Osteocyte (in vitro differentiated cells): Measurements from ENCODE around the gene SCAF1. TPM values are rescaled to one million over a fixed set of nuclear protein-coding genes. Genes with fewer than 3 reads are reported as not detected.

Experiments
- DNase-seq: peaks from one replicate; pipeline ENCODE4 v3.0.0; 2021; ENCODE audit warnings: mixed read lengths; ENCODE audit not compliant: unreplicated experiment; ENCODE audit errors: extremely low spot score
- H3K27ac Mint-ChIP-seq: one replicate; pipeline ENCODE4 v1.8.0; 2021; ENCODE audit warnings: mild to moderate bottlenecking, mixed read lengths; ENCODE audit not compliant: unreplicated experiment
- H3K27me3 Mint-ChIP-seq: one replicate; pipeline ENCODE4 v1.8.0; 2021; ENCODE audit warnings: mixed read lengths; ENCODE audit not compliant: unreplicated experiment
- H3K36me3 Mint-ChIP-seq: one replicate; pipeline ENCODE4 v1.8.0; 2021; ENCODE audit warnings: mixed read lengths; ENCODE audit not compliant: unreplicated experiment
- H3K4me1 Mint-ChIP-seq: one replicate; pipeline ENCODE4 v1.8.0; 2021; ENCODE audit warnings: mixed read lengths; ENCODE audit not compliant: unreplicated experiment
- H3K4me3 Mint-ChIP-seq: one replicate; pipeline ENCODE4 v1.8.0; 2021; ENCODE audit warnings: mild to moderate bottlenecking, moderate library complexity, mixed read lengths; ENCODE audit not compliant: unreplicated experiment
- H3K9me3 Mint-ChIP-seq: one replicate; pipeline ENCODE4 v1.8.0; 2021; ENCODE audit warnings: mixed read lengths; ENCODE audit not compliant: unreplicated experiment
- total RNA-seq: library from RNA; stranded (reverse); gene quantifications from 2 replicates; pipeline ENCODE4 v1.2.1, GENCODE V29; 2021
- TF ChIP-seq, protein P1 (sequence below): fragments of 200-600 bp; sonication (generic); IDR thresholded peaks from 2 replicates; pipeline ENCODE4 v1.5.0; 2021; ENCODE audit warnings: antibody characterized with exemption, mild to moderate bottlenecking, moderate library complexity

SCAF1 gene
- total RNA-seq, 1 donor from 2014 or later: 81.9 TPM

DNA sequence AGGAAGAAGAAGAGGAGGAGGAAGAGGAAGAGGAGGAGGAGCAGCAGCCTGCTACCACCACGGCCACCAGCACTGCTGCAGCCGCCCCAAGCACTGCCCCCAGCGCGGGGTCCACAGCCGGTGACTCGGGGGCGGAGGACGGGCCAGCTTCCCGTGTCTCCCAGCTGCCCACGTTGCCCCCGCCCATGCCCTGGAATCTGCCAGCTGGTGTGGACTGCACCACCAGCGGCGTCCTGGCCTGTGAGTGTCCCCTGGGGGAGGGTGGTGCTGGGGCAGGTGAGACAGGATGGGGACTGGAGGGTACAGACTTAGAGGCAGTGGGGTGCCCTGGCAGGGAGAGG lies 11.4 kb downstream of the SCAF1 start:
- no peaks in the 10 kb centered on the region for H3K4me1 Mint-ChIP-seq
- TF ChIP-seq, protein P1, sequence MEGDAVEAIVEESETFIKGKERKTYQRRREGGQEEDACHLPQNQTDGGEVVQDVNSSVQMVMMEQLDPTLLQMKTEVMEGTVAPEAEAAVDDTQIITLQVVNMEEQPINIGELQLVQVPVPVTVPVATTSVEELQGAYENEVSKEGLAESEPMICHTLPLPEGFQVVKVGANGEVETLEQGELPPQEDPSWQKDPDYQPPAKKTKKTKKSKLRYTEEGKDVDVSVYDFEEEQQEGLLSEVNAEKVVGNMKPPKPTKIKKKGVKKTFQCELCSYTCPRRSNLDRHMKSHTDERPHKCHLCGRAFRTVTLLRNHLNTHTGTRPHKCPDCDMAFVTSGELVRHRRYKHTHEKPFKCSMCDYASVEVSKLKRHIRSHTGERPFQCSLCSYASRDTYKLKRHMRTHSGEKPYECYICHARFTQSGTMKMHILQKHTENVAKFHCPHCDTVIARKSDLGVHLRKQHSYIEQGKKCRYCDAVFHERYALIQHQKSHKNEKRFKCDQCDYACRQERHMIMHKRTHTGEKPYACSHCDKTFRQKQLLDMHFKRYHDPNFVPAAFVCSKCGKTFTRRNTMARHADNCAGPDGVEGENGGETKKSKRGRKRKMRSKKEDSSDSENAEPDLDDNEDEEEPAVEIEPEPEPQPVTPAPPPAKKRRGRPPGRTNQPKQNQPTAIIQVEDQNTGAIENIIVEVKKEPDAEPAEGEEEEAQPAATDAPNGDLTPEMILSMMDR: no peak
- no peak overlapping the region for H3K27ac Mint-ChIP-seq
- H3K27me3 Mint-ChIP-seq: no peaks in the 10 kb centered on the region
- DNase-seq: no peak
- H3K9me3 Mint-ChIP-seq: no peaks in the 10 kb centered on the region
- no peak overlapping the region for H3K4me3 Mint-ChIP-seq
- peaks cover 26% of the 10 kb centered on the region for H3K36me3 Mint-ChIP-seq

DNA sequence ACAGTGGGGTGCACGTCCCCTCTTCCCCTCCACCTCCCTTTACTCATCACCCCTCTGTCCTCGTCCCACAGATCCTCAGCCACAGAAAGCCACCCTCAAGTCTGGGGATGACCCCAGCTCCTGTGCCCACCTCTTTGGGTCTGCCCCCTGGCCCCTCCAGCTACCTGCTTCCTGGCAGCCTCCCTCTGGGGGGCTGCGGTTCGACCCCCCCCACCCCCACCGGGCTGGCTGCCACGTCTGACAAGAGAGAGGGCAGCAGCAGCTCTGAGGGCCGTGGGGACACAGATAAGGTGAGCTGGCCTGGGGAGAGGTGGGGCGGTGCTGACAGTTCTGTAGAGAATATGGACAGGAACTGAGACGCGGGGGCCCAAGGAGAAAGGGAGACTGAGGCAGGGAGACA lies 12.6 kb downstream of the SCAF1 start:
- H3K4me1 Mint-ChIP-seq: no peaks in the 10 kb centered on the region
- peaks cover 24% of the 10 kb centered on the region for H3K36me3 Mint-ChIP-seq
- no peak for DNase-seq
- H3K27ac Mint-ChIP-seq: no peak overlapping the region
- no peaks in the 10 kb centered on the region for H3K9me3 Mint-ChIP-seq
- TF ChIP-seq, protein P1: no peak
- H3K27me3 Mint-ChIP-seq: no peaks in the 10 kb centered on the region
- no peak overlapping the region for H3K4me3 Mint-ChIP-seq

DNA sequence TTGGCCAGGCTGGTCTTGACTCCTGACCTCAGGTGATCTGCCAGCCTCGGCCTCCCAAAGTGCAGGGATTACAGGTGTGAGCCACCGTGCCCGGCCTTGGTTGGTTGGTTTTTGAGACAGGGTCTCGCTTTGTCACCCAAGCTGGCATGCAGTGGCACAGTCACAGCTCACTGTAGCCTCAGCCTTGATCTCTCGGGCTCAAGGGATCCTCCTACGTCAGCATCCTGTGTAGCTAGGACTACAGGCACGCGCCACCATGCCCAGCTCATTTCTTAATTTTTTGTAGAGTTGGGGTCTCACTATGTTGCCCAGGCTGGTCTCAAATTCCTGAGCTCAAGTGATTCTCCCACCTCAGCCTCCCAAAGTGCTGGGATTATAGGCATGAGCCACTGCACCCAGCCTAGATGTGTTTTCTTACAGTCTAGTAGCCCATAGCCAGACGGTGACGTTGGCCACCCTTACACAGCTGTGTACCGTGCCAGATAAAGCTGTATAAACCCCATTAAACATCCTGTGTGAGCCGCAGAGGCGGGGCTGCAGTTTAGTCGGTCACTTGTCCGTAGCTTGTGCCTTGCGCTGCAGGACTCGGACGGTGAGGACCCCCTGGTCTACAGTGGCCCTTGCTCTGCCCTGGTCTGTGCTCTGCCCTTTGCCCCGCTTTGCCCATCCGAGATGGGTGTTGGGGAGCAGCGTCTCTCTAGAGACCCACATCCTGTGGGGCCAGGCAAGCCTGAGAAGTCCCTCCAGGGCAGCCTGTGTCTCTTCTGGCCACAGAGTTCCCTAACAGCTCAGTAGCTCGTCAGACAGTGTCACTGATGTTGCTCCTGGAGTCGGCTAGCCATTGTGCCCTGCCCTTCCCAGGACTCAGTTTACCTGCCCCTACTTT lies 13.8 kb downstream of the SCAF1 start:
- H3K4me1 Mint-ChIP-seq: no peaks in the 10 kb centered on the region
- no peak overlapping the region for H3K27ac Mint-ChIP-seq
- DNase-seq: no peak
- peaks cover 25% of the 10 kb centered on the region for H3K36me3 Mint-ChIP-seq
- H3K27me3 Mint-ChIP-seq: no peaks in the 10 kb centered on the region
- no peaks in the 10 kb centered on the region for H3K9me3 Mint-ChIP-seq
- TF ChIP-seq, protein P1: no peak
- no peak overlapping the region for H3K4me3 Mint-ChIP-seq

DNA sequence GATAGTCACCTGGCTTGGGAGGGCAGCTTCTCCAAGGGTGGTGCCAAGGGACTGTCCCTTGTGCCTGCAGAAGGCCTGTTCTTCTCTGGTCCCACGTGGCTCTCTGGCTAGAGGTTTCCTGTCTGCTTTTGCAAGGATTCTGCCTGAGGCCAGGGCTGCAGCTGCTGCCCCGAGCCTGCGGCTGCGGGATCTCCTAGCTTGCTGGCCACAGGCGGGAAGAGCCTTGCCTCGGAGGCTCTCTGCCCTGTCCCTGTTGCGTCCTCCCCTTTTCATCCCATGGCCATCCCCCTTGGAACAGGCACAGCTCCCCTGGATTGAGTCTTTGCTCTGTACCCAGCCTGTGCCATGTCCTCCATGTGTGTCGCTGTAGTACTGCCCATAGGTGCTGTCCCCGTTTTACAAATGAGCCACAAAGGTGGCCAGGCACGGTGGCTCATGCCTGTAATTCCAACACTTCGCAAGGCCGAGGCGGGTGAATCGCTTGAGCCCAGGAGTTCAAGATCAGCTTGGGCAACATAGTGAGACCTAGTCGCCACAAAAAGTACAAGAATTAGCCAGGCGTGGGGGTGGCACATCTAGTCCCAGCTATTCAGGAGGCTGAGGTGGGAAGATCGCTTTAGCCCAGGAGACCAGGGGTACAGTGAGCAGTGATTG lies 14.6 kb downstream of the SCAF1 start:
- Mint-ChIP-seq H3K4me1 (no peaks in the 10 kb centered on the region), H3K4me3 (no peak overlapping the region), H3K27me3 (no peaks in the 10 kb centered on the region), H3K9me3 (no peaks in the 10 kb centered on the region), H3K36me3 (peaks cover 25% of the 10 kb centered on the region), H3K27ac (no peak overlapping the region)
- TF ChIP-seq, protein P1: no peak
- no peak for DNase-seq

DNA sequence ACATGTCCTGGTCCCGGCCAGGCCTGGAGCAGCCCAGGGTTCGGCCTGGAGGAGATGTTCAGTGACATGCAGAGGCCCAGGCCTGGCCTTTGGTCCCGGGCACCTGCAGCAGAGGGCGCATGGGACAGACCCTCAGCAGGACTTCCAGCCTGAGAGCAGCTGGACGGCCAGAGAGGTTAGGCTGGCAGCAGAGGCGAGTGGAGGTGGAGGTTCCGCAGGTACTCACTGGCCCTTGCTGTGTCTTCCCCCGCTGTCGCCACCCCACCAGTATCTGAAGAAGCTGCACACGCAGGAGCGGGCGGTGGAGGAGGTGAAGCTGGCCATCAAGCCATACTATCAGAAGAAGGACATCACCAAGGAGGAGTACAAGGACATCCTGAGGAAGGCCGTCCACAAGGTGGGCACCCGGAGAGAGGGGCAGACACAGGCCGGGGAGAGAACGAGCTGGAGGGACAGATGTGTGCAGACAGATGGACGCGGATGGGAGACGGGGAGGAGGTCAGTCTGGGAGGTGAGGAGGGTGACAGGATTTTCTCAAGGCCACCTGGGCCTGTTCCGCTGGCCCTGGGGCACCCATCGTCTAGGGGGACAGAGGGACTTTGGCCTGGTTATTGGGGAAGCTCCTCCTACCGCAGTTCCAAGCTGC lies 15.6 kb downstream of the SCAF1 start:
- H3K9me3 Mint-ChIP-seq: no peaks in the 10 kb centered on the region
- peaks cover 25% of the 10 kb centered on the region for H3K36me3 Mint-ChIP-seq
- no peak overlapping the region for H3K27ac Mint-ChIP-seq
- peaks cover 1% of the 10 kb centered on the region for H3K4me1 Mint-ChIP-seq
- no peak for DNase-seq
- TF ChIP-seq, protein P1: no peak
- no peak overlapping the region for H3K4me3 Mint-ChIP-seq
- H3K27me3 Mint-ChIP-seq: no peaks in the 10 kb centered on the region
